Panc1 (cell line): ENCODE results near the gene CKAP2L. TPM values are rescaled to one million over a fixed set of nuclear protein-coding genes. Genes with fewer than 3 reads are reported as not detected.

Source experiments
- ATAC-seq: fragments of 200-7000 bp; cut with Tn5 transposase; 2 replicates; pipeline ENCODE4 v1.9.1; 2020; ENCODE audit warnings: mild to moderate bottlenecking, moderate library complexity
- BruUV-seq: library from RNA; stranded (reverse); fragments of 400-500 nt; replicated peaks from 2 replicates; lab custom pipeline; 2021; lab: Mats Ljungman, UMichigan
- CTCF ChIA-PET: fragments of 300-600 bp; sonication (Branson Sonifier 250); formaldehyde crosslinking; loops from one replicate; lab custom pipeline; 2022; ENCODE audit warnings: antibody characterized with exemption; lab: Charles Lee
- POLR2A ChIA-PET: fragments of 300-600 bp; sonication (Branson Sonifier 250); formaldehyde crosslinking; loops from one replicate; lab custom pipeline; 2022; ENCODE audit warnings: antibody characterized with exemption; lab: Charles Lee
- DNase-seq: peaks from one replicate; pipeline ENCODE4 v3.0.0-alpha.2; 2010; ENCODE audit warnings: low read depth, low spot score
- H3K27ac ChIP-seq: 2 replicates; pipeline ENCODE4 v1.5.1; 2011; ENCODE audit warnings: mild to moderate bottlenecking, low read length, inconsistent platforms
- H3K27me3 ChIP-seq: fragments of 200-500 bp; sonication (Bioruptor generic); 2 replicates; pipeline ENCODE4 v1.6.0; 2014; ENCODE audit warnings: low read length, inconsistent platforms; ENCODE audit not compliant: control insufficient read depth, insufficient read depth
- H3K36me3 ChIP-seq: fragments of 200-500 bp; sonication (Bioruptor generic); 2 replicates; pipeline ENCODE4 v1.5.1; 2014; ENCODE audit warnings: inconsistent platforms, mild to moderate bottlenecking, low read length, moderate library complexity; ENCODE audit not compliant: control insufficient read depth, insufficient read depth
- H3K4me1 ChIP-seq: 2 replicates; pipeline ENCODE4 v1.5.1; 2011; ENCODE audit warnings: inconsistent platforms, mild to moderate bottlenecking, low read length, moderate library complexity; ENCODE audit not compliant: control insufficient read depth, insufficient read depth
- H3K4me3 ChIP-seq, 2 experiments: 2 replicates each; pipeline ENCODE4 v1.5.1; 2011 to 2012; ENCODE audit warnings: low read depth in 2 of 2, low read length in 2 of 2, mild to moderate bottlenecking in 2 of 2, inconsistent platforms in 1 of 2, moderate library complexity in 1 of 2
- H3K9me3 ChIP-seq: fragments of 200-500 bp; sonication (Bioruptor generic); 2 replicates; pipeline ENCODE4 v1.5.1; 2014; ENCODE audit warnings: low read depth, mild to moderate bottlenecking, inconsistent platforms, low read length, moderate library complexity; ENCODE audit not compliant: control insufficient read depth, insufficient read depth
- CTCF ChIP-seq: fragments of 450-650 bp; IDR thresholded peaks from 2 replicates; pipeline ENCODE4 v1.5.1; 2017; ENCODE audit warnings: mild to moderate bottlenecking
- POLR2AphosphoS5 ChIP-seq: IDR thresholded peaks from 2 replicates; pipeline ENCODE4 v1.6.1; 2012; ENCODE audit warnings: mild to moderate bottlenecking, low read depth, low read length, moderate library complexity
- SIN3A ChIP-seq: IDR thresholded peaks from 2 replicates; pipeline ENCODE4 v1.6.1; 2012; ENCODE audit warnings: low read depth, mild to moderate bottlenecking, low read length, moderate library complexity, borderline replicate concordance; ENCODE audit not compliant: insufficient read depth
- TCF7L2 ChIP-seq: IDR thresholded peaks from 2 replicates; pipeline ENCODE4 v1.6.1; 2011; ENCODE audit warnings: mild to moderate bottlenecking, low read depth, low read length, inconsistent platforms
- in situ Hi-C: cut with HindIII; loops from 2 replicates; pipeline ENCODE4 v1.10.0; 2016; ENCODE audit warnings: low sequenced_read_pairs, low pct_unique_long_range_greater_than_20kb
- intact Hi-C: fragments of 100-400 bp; cut with micrococcal nuclease; formaldehyde crosslinking; loops from one replicate; pipeline ENCODE4 v1.10.0; 2022; ENCODE audit not compliant: unreplicated experiment
- total RNA-seq: library from RNA; stranded (reverse); gene quantifications from one replicate; pipeline ENCODE4 v1.2.1, GENCODE V29; 2021; ENCODE audit not compliant: unreplicated experiment
- TF ChIP-seq, protein P1 (sequence below), 2 experiments: IDR thresholded peaks; 2 replicates each; pipeline ENCODE4 v1.6.1; 2011 to 2012; ENCODE audit warnings: low read depth in 2 of 2, control low read depth in 1 of 2, low read length in 1 of 2, mild to moderate bottlenecking in 1 of 2, moderate library complexity in 1 of 2; ENCODE audit not compliant: insufficient read depth in 1 of 2

The CKAP2L gene
- total RNA-seq, 1 experiment from 2014 or later, result 27.0 TPM

- BruUV-seq, result no TSS peak
- TF ChIP-seq, protein P1, sequence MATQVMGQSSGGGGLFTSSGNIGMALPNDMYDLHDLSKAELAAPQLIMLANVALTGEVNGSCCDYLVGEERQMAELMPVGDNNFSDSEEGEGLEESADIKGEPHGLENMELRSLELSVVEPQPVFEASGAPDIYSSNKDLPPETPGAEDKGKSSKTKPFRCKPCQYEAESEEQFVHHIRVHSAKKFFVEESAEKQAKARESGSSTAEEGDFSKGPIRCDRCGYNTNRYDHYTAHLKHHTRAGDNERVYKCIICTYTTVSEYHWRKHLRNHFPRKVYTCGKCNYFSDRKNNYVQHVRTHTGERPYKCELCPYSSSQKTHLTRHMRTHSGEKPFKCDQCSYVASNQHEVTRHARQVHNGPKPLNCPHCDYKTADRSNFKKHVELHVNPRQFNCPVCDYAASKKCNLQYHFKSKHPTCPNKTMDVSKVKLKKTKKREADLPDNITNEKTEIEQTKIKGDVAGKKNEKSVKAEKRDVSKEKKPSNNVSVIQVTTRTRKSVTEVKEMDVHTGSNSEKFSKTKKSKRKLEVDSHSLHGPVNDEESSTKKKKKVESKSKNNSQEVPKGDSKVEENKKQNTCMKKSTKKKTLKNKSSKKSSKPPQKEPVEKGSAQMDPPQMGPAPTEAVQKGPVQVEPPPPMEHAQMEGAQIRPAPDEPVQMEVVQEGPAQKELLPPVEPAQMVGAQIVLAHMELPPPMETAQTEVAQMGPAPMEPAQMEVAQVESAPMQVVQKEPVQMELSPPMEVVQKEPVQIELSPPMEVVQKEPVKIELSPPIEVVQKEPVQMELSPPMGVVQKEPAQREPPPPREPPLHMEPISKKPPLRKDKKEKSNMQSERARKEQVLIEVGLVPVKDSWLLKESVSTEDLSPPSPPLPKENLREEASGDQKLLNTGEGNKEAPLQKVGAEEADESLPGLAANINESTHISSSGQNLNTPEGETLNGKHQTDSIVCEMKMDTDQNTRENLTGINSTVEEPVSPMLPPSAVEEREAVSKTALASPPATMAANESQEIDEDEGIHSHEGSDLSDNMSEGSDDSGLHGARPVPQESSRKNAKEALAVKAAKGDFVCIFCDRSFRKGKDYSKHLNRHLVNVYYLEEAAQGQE (IDR thresholded peaks at IDR 0.05; ENCODE audit: insufficient read depth in 1 of 2, low read depth in 2 of 2, low read length in 1 of 2), result no peak
- TF ChIP-seq CTCF, result peak; percentile 97
- TF ChIP-seq TCF7L2, result no peak
- no peak for TF ChIP-seq POLR2AphosphoS5
- TF ChIP-seq SIN3A, result no peak
- in situ Hi-C loops (no loop called here), intact Hi-C loops (loop anchor here (1.0 to 2.0 kb wide), 3 partner anchors 129 to 209 kb away; no protein-coding TSS in a partner anchor)
- Histone ChIP-seq H3K27ac (no peak overlapping the region), H3K27me3 (no peaks in the 10 kb centered on the region), H3K36me3 (peaks cover 42% of the 10 kb centered on the region), H3K4me1 (no peaks in the 10 kb centered on the region; the same call in 1 of the 2 replicates), H3K9me3 (no peaks in the 10 kb centered on the region), H3K4me3 (no peak overlapping the region)
- DNase-seq (peak; percentile 64), ATAC-seq (peak; percentile 89)
- POLR2A ChIA-PET, result no interaction called here
- CTCF ChIA-PET, result interaction anchor here (0.6 to 4.5 kb wide), 3 partner anchors 9 to 192 kb away, joined by 3 to 43 read pairs (median 3); no protein-coding TSS in a partner anchor
Measured at GRCh38 chr2:112749755-112750559, 14.5 kb downstream of the CKAP2L start.

DNA sequence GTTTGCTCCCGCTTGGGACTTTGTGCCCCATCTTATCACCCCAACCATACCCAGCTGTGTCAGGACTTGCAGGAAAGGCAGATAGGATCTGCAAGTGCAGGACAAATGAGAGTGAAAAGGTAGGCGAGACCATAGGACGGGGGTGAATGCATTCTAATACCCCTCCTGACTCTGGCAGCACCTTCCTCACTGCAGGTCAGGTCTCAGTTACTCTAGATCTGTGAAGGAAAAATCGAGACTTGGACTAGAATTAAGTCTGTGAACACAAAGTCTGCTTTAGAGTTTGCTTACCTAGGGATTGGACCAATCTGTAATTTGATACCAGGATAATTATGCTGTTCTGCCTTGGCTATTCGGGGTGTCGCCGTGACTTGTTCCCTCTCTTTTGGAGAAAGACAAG, 23.9 kb downstream of the CKAP2L start:
- CTCF ChIA-PET, result interaction anchor here (1.0 kb wide), 1 partner anchor 9 kb away, joined by 3 read pairs; no protein-coding TSS in a partner anchor
- no peak overlapping the region for H3K4me3 ChIP-seq
- peaks cover 17% of the 10 kb centered on the region for H3K36me3 ChIP-seq
- no peak for ATAC-seq
- DNase-seq, result no peak
- peaks cover 9% of the 10 kb centered on the region; the same call in 1 of the 2 replicates for H3K4me1 ChIP-seq
- BruUV-seq, result no TSS peak
- TF ChIP-seq, protein P1 (IDR thresholded peaks at IDR 0.05; ENCODE audit: insufficient read depth in 1 of 2, low read depth in 2 of 2, low read length in 1 of 2), result no peak
- TF ChIP-seq CTCF (no peak), SIN3A (no peak), POLR2AphosphoS5 (no peak), TCF7L2 (no peak)
- H3K27me3 ChIP-seq, result no peaks in the 10 kb centered on the region
- POLR2A ChIA-PET, result interaction anchor here (0.5 kb wide), 1 partner anchor 21 kb away, joined by 8 read pairs; no protein-coding TSS in a partner anchor
- H3K27ac ChIP-seq, result no peak overlapping the region
- in situ Hi-C loops (no loop called here), intact Hi-C loops (no loop called here)
- no peaks in the 10 kb centered on the region for H3K9me3 ChIP-seq
